Endometrium (tissue), 2 donors: ENCODE data around the gene GRIN1.

Experiments used
- FAIRE-seq: peaks from 2 replicates; lab custom pipeline; 2012; peaks lifted over from hg19 to GRCh38; lab: Jason Lieb, UNC
- donor health status: control.
- donor health status: control.

GRIN1 gene

GRCh38 chr9:137194909-137195308 is 56.0 kb downstream of the GRIN1 start:
- no peak for FAIRE-seq

DNA sequence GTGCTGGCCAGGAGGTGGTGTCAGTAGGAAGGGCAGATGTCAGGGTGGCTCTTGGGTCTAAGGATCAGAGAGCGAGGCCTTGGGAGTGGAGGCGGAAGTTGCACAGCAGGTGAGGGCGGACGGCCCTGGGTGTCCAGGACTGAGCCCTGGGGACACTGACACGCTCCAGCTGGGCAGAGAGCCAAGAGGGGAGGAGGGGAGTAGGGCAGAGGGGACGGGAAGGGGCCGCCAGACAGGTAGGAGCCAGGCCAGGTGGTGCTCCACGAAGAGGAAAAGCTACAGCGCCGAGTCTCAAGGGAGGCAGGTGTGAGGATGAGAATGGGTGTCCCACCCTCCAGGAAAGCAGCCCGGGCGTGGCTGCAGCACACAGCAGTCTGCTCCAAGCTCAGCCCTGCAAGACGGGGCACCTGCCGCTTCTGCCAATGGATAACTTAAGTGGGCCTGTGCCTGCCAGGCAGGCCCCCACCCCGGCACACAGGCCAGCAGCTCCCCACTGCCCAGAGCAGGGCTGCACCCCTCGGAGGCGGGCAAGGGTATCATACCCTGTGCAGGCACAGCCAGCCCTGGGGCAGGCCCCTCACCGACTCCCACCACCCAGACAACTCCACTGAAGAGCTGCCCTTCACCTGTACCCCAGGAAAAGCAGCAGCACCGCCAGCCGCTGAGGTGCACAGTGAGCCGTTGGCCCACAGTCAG is 56.7 kb downstream of the GRIN1 start:
- FAIRE-seq = no peak

- FAIRE-seq = no peak
Observed at GRCh38 chr9:137198051-137198901, 59.3 kb downstream of the GRIN1 start.

- no peak for FAIRE-seq
Observed at GRCh38 chr9:137198902-137199283, 59.9 kb downstream of the GRIN1 start.

GRCh38 chr9:137199411-137200121 is 60.6 kb downstream of the GRIN1 start:
- no peak for FAIRE-seq

DNA sequence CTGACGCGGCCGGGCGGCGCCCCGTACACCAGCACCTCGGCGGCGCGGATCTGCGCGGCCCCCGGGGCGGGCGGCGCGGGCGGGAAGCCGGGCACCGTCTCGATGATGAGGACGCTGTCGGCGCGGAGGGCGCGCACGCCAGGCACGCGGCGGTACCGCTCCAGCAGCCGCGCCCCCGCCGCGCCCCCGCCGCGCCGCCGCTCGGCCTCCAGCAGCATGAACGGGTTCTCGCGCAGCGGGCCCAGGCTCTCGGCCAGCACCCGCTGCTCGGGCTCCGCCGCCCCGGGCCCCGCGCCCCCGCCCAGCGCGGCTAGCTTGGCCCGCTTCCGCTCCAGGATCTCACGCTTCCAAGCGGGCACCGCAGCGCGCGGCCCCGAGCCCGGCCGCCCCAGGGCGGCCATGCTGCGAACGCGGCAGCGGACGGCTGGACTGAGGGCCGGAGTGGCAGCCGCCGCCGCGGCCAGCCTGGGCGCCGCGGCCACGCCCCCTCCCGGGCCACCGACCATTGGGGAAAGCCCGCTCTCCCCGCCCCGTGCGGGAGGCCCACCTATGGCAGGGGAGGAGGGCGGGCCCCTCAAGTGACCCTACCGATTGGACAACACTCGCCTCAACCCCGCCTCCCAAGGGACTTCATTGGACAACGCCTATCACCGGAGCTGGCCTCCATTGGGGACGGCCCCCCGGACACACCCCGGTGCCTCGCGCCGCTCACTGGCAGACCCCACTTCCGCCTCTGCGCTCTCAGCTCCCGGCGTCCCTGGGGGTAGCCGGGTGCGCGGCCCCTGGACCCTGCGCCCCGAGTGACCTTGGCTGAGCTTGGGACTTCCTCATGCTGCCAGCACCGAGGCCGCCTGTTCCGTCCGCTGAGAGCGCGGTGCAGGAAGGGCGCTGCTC is 61.6 kb downstream of the GRIN1 start, which contains the start of gene TPRN:
TSS of gene TPRN (minus strand) at position 431 of the 894 bp plus-strand sequence. CDS start at position 401, 30 bp downstream.
- FAIRE-seq = peak; percentile 93

DNA sequence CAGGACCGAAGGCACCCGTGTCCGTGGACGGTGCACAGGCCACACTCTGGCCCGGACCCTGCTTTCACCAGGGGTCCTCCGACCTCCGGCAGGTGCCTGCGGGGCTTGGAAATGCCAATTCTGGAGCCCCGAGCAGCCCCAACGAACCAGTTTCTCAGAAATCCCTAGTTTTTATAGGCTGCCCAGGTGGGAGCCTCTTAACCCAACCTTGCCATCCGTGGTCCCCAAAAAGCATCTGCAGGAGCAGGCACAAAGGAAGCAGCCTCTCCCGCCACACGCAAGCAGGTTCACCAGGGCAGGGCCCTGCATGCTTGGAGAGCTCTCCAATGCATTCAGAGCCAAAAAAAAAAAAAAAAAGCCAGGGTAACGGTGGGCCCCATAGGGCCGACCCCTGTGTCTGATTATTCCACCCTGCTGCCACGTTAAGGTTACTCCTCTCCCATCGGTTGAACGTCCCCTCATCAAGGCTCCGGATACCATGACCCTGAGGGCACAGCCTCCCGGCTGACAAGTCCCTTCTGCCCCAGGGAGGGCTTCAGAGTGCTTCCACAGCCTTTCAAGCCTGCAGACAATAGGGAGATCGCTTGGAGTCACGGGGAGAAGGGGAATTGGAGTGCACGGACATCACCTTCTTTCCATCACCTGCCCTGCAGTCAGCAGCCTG is 62.4 kb downstream of the GRIN1 start:
- no peak for FAIRE-seq

DNA sequence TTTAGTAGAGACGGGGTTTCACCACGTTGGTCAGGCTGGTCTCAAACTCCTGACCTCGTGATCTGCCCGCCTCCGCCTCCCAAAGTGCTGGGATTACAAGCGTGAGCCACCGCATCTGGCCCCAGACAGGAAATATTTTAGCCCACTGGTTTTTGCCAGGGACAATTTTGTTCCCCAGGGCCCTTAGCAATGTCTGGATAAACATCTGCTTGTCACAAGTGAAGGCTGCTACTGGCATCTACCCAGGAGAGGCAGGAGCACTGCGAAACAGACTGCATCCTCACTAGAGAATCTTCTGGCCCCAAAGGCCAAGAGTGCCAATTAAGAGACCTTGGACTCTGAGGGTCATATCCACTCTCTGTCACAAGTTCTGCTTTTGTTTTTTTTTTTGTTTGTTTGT is 64.0 kb downstream of the GRIN1 start:
- FAIRE-seq = no peak

- no peak for FAIRE-seq
Observed at GRCh38 chr9:137204731-137205125, 65.8 kb downstream of the GRIN1 start.

DNA sequence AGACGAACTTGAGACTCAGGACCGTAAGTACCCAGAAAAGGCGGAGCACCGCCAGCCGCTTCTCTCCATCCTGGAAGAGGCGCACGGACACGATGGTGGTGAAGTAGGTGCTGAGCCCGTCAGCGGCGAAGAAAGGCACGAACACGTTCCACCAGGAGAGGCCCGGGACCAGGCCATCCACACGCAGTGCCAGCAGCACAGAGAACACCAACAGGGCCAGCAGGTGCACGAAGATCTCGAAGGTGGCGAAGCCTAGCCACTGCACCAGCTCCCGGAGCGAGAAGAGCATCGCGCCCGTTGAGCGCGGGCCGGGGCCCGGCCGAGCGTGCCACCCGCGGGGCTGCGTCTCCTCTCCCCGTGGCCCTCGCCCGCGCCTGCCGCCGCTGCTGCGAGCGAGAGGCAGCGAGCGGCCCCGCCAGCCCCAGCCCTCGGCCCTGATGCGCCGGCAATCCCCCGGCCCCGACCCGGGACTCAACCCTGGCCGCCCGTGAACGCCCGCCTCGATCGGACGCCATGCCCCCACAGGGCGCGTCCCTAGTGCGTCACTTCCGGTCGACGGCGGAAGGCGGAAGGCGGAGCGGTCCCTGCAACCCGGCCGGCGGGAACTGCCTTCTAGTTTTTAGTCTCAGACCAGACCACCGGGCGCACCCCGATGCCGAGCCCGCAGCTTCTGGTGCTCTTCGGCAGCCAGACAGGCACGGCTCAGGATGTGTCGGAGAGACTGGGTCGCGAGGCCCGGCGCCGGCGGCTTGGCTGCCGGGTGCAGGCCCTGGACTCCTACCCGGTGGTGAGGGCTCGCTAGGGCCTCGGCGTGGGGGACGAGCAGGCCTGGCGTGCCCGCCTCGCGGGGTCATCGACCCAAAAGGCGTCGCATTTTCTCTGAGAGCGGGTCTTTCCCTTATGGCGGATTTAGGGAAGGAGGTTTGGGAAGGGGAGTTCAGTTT is 66.4 kb downstream of the GRIN1 start, which contains the start of the genes NDOR1 and TMEM203:
TSS of gene NDOR1 (plus strand) at position 575 of the 944 bp plus-strand sequence. CDS start at position 653, 78 bp downstream.
TSS of gene TMEM203 (minus strand) at position 523 of the 944 bp plus-strand sequence. CDS start at position 289, 234 bp downstream.
- FAIRE-seq = no peak

GRCh38 chr9:137206602-137207001 is 67.6 kb downstream of the GRIN1 start:
- no peak for FAIRE-seq

GRCh38 chr9:137211532-137211931 is 72.6 kb downstream of the GRIN1 start:
- FAIRE-seq = no peak

DNA sequence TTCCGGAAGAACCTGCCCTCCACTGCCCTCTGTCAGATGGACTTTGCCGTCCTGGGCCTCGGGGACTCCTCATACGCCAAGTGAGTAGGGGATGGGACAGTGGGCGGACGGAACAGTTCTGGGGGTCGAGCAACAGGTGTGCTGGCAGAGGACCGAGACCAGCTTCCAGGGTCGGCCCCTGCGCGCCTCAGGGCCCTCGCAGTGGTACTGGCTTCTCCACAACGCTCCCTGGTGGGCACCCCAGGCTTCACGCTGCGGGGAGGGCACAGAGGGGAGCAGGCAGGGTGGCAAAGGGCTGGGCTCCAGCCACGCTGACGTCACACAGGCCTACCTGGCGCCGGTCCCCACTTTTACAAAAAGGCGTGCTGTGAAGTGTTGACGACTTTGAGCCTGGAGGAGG is 73.6 kb downstream of the GRIN1 start:
- FAIRE-seq = no peak

- FAIRE-seq = no peak
Observed at GRCh38 chr9:137213160-137214060, 74.5 kb downstream of the GRIN1 start.

DNA sequence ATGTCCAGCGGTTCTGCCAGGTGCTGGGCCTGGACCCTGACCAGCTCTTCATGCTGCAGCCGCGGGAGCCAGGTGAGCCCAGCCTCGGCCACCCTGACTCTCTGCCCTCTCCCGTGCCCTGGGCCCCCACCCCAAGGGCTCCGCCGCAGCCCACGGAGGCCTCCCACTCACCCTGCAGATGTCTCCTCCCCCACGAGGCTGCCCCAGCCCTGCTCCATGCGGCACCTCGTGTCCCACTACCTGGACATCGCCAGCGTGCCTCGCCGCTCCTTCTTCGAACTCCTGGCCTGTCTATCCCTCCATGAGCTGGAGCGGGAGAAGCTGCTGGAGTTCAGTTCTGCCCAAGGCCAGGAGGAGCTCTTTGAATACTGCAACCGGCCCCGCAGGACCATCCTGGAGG is 75.7 kb downstream of the GRIN1 start:
- FAIRE-seq = no peak

DNA sequence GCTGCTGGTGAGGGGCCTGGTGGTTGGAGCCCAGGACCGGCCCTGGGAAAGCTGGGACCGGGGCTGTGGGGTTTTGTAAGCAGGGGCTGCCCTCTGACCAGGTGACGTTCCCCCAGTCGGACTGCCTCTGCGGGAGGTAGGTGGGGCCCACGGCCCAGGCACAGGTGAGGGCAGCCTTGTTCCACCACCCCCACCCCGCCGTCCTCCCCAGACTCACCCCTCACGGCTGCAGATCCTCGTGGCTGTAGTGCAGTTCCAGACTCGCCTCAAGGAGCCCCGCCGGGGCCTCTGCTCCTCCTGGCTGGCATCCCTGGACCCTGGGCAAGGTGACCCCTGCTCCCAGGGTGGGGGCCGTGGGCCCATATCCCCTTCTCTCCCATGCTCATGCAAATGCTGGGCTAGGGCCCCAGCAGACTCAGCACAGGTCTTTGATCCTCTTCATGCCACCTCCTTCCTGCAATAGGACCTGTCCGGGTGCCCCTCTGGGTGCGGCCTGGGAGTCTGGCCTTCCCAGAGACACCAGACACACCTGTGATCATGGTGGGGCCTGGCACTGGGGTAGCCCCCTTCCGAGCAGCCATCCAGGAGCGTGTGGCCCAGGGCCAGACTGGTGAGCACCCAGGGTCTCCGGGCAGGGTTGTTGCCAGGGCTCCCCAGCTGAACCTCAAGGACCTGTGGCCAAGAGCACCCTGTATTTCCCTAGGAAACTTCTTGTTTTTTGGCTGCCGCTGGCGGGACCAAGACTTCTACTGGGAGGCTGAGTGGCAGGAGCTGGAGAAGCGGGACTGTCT is 76.4 kb downstream of the GRIN1 start:
- no peak for FAIRE-seq

GRCh38 chr9:137216188-137216965 is 77.4 kb downstream of the GRIN1 start:
- FAIRE-seq = no peak
